Lung (tissue), 12 donors: ENCODE measurements around the gene CD8A. TPM values are rescaled to one million over a fixed set of nuclear protein-coding genes. Genes with fewer than 3 reads are reported as not detected.

Experiments used
- ATAC-seq: fragments of 200-7000 bp; cut with Tn5 transposase; one replicate; pipeline ENCODE4 v1.9.1; 2020; ENCODE audit warnings: moderate number of reproducible peaks; ENCODE audit not compliant: insufficient read depth, low FRiP score
- DNase-seq, 3 donors: peaks; one replicate each; pipeline ENCODE4 v3.0.0-alpha.2; 2013 to 2017
- H3K27ac ChIP-seq, 2 donors: one replicate each; pipeline ENCODE4 v1.5.1; 2013; ENCODE audit warnings: mild to moderate bottlenecking in 2 of 2, moderate library complexity in 2 of 2, control low read depth in 1 of 2, inconsistent platforms in 1 of 2, low read depth in 1 of 2, low read length in 1 of 2
- H3K27me3 ChIP-seq, 3 donors: one replicate each; pipeline ENCODE4 v1.5.1; 2013; ENCODE audit warnings: low read length in 2 of 3; ENCODE audit not compliant: control insufficient read depth in 3 of 3, insufficient read depth in 3 of 3
- H3K36me3 ChIP-seq, 4 donors: one replicate each; pipeline ENCODE4 v1.5.1; 2013; ENCODE audit warnings: low read length in 4 of 4, mild to moderate bottlenecking in 1 of 4, moderate library complexity in 1 of 4; ENCODE audit not compliant: control insufficient read depth in 4 of 4, insufficient read depth in 4 of 4
- H3K4me1 ChIP-seq, 5 donors: one replicate each; pipeline ENCODE4 v1.5.1; 2013; ENCODE audit warnings: low read length in 5 of 5, mild to moderate bottlenecking in 2 of 5, moderate library complexity in 1 of 5; ENCODE audit not compliant: control insufficient read depth in 5 of 5, insufficient read depth in 5 of 5
- H3K4me3 ChIP-seq: one replicate; pipeline ENCODE4 v1.5.1; 2013; ENCODE audit warnings: mild to moderate bottlenecking, control low read depth, moderate library complexity
- H3K9ac ChIP-seq, 2 donors: one replicate each; pipeline ENCODE4 v1.5.1; 2013; ENCODE audit warnings: low read length in 2 of 2, control low read depth in 1 of 2; ENCODE audit not compliant: insufficient read depth in 1 of 2
- H3K9me3 ChIP-seq, 4 donors: one replicate each; pipeline ENCODE4 v1.5.1; 2013; ENCODE audit warnings: low read length in 3 of 4, mild to moderate bottlenecking in 1 of 4, moderate library complexity in 1 of 4; ENCODE audit not compliant: control insufficient read depth in 4 of 4, insufficient read depth in 3 of 4
- WGBS, 2 donors: extraction: QIAGEN DNeasy Blood & Tissue Kit; methylation state at CpG; one replicate each; pipeline ENCODE4 v1.1.7; 2013; 5-methylcytosine and 5-hydroxymethylcytosine counted together
- polyA plus RNA-seq, 2 donors: library from polyadenylated mRNA; stranded (reverse); fragments of 200-250 nt; gene quantifications; one replicate each; pipeline ENCODE4 v1.2.1, GENCODE V29; 2013
- total RNA-seq, 2 donors: library from RNA; depleted of rRNA in 1 of 2; stranded (reverse); fragments of >200 nt in 1 of 2; gene quantifications; one replicate each; pipeline ENCODE4 v1.2.1, GENCODE V29; 2014 to 2021
- TF ChIP-seq, protein P1 (sequence below): IDR thresholded peaks from 2 replicates; pipeline ENCODE4 v1.5.1; 2012; ENCODE audit warnings: mild to moderate bottlenecking; ENCODE audit errors: control extremely low read depth, extremely low read depth
- donor health status: control.
- donor health status: control.
- donor health status: Bipolar disorder and iron deficiency.
- donor health status: healthy.
- donor health status: DM: yes; HTN: yes; CAD: no.

The CD8A gene
- total and polyA plus RNA-seq, 4 donors: 1.1 to 3.7 (median 3.0) TPM

DNA sequence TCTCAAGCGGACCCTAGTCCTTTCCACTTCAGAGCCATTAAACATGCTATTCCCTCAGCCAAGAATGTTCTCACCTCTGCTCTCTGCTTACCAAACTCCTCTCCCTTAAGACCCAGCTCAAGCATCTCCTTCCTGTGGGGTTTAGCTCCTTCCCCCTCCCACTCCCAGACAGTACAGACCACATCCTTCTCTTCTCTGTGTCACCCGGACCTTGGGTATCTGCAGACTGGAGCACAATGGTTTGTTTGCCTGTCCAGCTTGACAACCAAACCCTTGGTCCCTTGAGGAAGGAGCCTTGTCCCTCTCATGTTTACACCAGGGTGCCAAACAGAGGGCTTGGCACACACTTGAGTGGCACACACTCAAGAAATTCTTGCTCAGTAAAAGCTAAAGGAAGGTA is 4.1 kb upstream of the CD8A start:
- 56 to 69% methylated on average over 2 of the region's 2 CpGs for WGBS, 2 donors
- TF ChIP-seq, protein P1, sequence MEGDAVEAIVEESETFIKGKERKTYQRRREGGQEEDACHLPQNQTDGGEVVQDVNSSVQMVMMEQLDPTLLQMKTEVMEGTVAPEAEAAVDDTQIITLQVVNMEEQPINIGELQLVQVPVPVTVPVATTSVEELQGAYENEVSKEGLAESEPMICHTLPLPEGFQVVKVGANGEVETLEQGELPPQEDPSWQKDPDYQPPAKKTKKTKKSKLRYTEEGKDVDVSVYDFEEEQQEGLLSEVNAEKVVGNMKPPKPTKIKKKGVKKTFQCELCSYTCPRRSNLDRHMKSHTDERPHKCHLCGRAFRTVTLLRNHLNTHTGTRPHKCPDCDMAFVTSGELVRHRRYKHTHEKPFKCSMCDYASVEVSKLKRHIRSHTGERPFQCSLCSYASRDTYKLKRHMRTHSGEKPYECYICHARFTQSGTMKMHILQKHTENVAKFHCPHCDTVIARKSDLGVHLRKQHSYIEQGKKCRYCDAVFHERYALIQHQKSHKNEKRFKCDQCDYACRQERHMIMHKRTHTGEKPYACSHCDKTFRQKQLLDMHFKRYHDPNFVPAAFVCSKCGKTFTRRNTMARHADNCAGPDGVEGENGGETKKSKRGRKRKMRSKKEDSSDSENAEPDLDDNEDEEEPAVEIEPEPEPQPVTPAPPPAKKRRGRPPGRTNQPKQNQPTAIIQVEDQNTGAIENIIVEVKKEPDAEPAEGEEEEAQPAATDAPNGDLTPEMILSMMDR: no peak

DNA sequence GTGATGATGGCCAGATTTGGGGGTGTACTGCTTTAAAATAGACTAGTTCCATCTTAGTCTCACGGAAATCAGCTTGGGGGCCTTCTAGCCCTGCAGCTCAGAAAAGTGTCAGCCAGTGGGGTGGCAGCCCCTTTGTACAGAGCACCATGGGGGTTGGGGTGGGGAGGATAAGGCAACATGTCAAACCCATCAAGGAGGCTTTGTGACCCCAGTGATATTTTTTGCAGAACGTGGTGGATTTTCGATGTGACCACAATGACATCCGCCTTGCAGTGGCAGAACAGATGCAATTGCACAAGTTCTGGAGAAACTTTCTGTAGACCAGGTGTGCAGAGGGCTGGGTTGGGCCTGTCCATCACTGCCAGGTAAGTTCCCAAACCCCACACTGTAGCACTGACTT is 3.0 kb upstream of the CD8A start:
- H3K9ac ChIP-seq: no peak overlapping the region
- DNase-seq (no peak), ATAC-seq (no peak)
- no peak overlapping the region for H3K27ac ChIP-seq
- WGBS, 2 donors: 71 to 82% methylated on average over 4 of the region's 4 CpGs
- peaks cover 0 to 10% (median 7%) of the 10 kb centered on the region in 4 donors for H3K9me3 ChIP-seq
- TF ChIP-seq, protein P1: no peak
- no peaks in the 10 kb centered on the region for H3K36me3 ChIP-seq
- H3K27me3 ChIP-seq: peaks cover 0 to 53% (median 43%) of the 10 kb centered on the region in 3 donors
- peaks cover under 1 to 26% (median 9%) of the 10 kb centered on the region in 5 donors for H3K4me1 ChIP-seq
- no peak overlapping the region for H3K4me3 ChIP-seq

More for the DNA sequence above, 4.1 kb upstream of the CD8A start:
- ATAC-seq (no peak), DNase-seq (no peak)
- peaks cover 0 to 43% (median 38%) of the 10 kb centered on the region in 3 donors for H3K27me3 ChIP-seq
- peaks cover 0 to 10% (median 7%) of the 10 kb centered on the region in 4 donors for H3K9me3 ChIP-seq
- no peak overlapping the region for H3K9ac ChIP-seq
- peaks cover 0 to 16% (median 2%) of the 10 kb centered on the region in 5 donors for H3K4me1 ChIP-seq
- no peaks in the 10 kb centered on the region for H3K36me3 ChIP-seq
- no peak overlapping the region for H3K4me3 ChIP-seq
- no peak overlapping the region for H3K27ac ChIP-seq

DNA sequence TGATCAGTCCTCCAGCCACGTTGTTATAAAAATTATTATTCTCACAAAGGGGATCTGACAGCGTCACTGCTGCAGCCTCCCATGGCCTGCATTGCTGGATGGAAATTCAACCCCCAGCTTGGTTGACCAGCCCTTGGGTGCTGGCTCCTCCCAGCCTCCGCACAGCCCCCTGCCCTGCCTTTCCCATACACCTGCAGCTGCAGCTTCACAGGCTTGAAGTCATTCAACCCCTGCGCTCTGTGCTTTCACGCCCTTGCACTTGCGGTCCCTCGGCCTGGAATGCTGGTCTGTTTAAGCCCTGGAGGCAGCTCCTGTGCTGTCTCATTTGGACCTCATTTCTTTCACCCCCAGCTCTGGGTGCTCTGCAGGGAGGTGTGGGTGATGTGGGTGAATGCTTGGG is 860 bp upstream of the CD8A start:
- H3K9me3 ChIP-seq: peaks cover 0 to 7% (median 3%) of the 10 kb centered on the region in 4 donors
- 42% methylated on average over 7 of the region's 7 CpGs for WGBS, 2 donors
- H3K4me1 ChIP-seq: peaks cover 6 to 39% (median 9%) of the 10 kb centered on the region in 5 donors
- DNase-seq: no peak
- H3K9ac ChIP-seq: no peak overlapping the region
- no peak overlapping the region for H3K4me3 ChIP-seq
- no peak overlapping the region for H3K27ac ChIP-seq
- no peak for ATAC-seq
- H3K36me3 ChIP-seq: no peaks in the 10 kb centered on the region
- TF ChIP-seq, protein P1: no peak
- H3K27me3 ChIP-seq: peaks cover 0 to 68% (median 46%) of the 10 kb centered on the region in 3 donors
